ENCODE measurements around the gene CTNNA2. TPM values are rescaled to one million over a fixed set of nuclear protein-coding genes. Genes with fewer than 3 reads are reported as not detected.

Gene CTNNA2
- total RNA-seq, 1 donor from 2014 or later = not detected

DNA sequence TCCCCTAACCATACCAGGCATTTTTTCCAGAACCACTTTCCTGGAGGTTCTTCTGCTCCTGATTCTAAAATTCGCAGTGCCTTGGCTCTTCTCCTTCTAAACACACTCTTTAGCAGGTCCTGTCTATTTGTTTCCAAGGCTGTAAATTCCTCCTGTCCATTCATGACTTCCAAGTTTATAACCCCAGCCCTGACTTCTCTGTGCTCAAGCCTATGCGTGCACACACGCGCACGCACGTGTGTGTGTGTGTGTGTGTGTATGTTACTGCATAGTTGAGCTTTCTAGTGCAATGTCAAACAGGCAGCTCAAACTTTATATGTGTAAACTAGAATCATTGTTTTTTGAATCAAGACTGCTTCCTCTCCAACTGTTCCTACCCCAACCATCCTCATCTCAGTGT lies 454.0 kb downstream of the CTNNA2 start:
- Mint-ChIP-seq H3K36me3 (ENCODE audit: low read depth) (no peaks in the 10 kb centered on the region), H3K27ac (no peak overlapping the region), H3K27me3 (no peaks in the 10 kb centered on the region), H3K4me3 (no peak overlapping the region), H3K4me1 (no peaks in the 10 kb centered on the region), H3K9me3 (no peaks in the 10 kb centered on the region)
- no peak for DNase-seq
- intact Hi-C loops (cut with micrococcal nuclease) = no loop called here

DNA sequence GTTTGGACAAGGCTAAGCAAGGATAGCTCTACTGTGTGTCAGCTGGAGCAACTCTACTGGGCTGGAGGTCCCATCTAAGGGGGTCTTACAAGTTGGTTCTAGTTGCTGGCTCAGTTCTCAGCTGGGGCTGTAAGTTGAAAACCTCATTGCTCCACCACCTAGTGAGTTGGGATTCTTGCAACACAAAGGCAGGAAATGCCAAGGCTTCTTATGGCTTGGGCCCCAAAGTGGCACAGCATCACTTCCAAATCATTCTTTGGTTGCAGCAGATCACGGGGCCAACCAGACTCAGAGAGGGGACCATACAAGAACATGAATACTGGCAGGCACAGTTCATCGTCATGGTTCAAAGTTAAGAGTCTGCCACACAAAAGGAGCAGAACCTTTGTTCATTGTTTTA lies 459.0 kb downstream of the CTNNA2 start:
- H3K4me3 Mint-ChIP-seq = no peak overlapping the region
- H3K27me3 Mint-ChIP-seq = no peaks in the 10 kb centered on the region
- H3K36me3 Mint-ChIP-seq (ENCODE audit: low read depth) = no peaks in the 10 kb centered on the region
- intact Hi-C loops (cut with micrococcal nuclease) = no loop called here
- DNase-seq = no peak
- H3K4me1 Mint-ChIP-seq = no peaks in the 10 kb centered on the region
- no peak overlapping the region for H3K27ac Mint-ChIP-seq
- no peaks in the 10 kb centered on the region for H3K9me3 Mint-ChIP-seq

DNA sequence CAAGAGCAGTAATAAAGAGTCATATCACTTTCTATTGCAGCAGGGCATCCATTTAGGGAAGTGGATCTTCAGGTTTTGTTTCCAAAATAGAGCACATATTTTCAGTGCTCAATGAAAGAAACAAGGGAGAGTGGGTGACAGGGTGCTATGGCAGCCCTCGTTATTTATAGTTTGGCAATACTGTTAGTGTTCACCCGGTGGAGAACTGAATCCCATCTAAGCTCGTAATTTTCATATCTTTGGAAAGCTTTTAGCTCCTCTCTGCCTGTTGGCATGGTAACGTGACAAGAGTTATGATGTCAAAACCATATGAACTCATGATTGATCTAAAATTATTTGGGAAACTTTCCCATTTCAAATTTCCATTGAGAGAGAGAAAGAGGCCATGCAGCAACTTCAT lies 459.8 kb downstream of the CTNNA2 start:
- Mint-ChIP-seq H3K4me1 (no peaks in the 10 kb centered on the region), H3K27ac (no peak overlapping the region), H3K27me3 (no peaks in the 10 kb centered on the region), H3K4me3 (no peak overlapping the region), H3K36me3 (ENCODE audit: low read depth) (no peaks in the 10 kb centered on the region), H3K9me3 (no peaks in the 10 kb centered on the region)
- intact Hi-C loops (cut with micrococcal nuclease) = no loop called here
- no peak for DNase-seq

DNA sequence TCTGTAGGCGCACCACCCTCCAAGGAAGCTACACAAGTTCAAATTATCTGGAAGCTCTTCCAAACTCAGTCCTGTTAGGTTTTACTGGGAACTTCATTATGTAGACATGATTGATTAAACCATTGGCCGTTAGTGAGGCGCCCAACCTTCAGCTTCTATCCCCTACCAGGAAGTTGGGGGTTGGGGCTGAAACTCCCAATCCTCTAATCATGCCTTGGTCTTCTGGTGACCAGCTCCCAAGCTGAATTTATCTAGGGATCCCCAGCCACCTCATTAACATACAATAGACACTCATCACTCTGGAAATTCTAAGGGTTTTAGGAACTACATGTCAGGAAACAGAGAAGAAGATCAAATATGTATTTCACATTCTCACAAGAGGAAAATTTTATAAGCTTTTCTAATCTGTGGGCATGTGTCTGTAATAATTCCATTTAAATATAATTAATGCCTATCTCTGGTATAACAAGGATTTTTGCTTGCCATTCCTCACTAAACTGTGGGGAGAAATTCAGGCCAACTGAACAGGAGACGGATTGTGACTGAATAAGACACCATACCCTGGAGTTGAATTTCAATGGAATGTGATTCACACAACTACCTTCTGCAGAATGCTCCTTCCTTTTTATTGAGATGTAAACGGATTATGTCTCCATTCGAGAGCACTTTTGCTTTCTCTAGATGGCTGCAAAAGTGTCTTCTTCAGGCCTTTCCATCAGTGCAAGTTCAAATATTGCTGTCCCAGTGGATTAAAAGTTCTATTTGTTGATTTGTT lies 463.1 kb downstream of the CTNNA2 start:
- H3K27ac Mint-ChIP-seq = no peak overlapping the region
- H3K36me3 Mint-ChIP-seq (ENCODE audit: low read depth) = no peaks in the 10 kb centered on the region
- H3K4me1 Mint-ChIP-seq = no peaks in the 10 kb centered on the region
- no peaks in the 10 kb centered on the region for H3K27me3 Mint-ChIP-seq
- no peak overlapping the region for H3K4me3 Mint-ChIP-seq
- no peak for DNase-seq
- intact Hi-C loops (cut with micrococcal nuclease) = no loop called here
- H3K9me3 Mint-ChIP-seq = no peaks in the 10 kb centered on the region

DNA sequence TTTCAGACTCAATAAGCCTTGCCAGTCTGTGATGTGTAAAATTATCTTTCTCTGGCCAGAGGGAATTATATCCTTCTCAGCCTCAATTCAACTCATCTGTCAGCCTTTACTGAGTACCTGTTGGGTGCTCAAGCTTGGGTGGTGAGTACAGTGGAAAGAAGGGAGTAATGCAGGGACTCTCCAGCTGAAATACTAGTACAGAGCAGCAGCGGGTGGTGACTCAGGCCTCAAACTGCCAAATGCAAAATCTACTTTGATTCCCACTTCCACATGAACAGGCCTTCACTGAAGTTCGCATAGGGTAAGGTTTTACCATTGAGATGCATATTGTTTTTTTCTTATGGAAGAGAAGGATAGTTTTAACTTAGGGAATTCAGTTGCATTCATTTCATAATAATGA lies 464.9 kb downstream of the CTNNA2 start:
- no peak overlapping the region for H3K4me3 Mint-ChIP-seq
- no peaks in the 10 kb centered on the region for H3K9me3 Mint-ChIP-seq
- intact Hi-C loops (cut with micrococcal nuclease) = no loop called here
- no peak overlapping the region for H3K27ac Mint-ChIP-seq
- no peaks in the 10 kb centered on the region for H3K4me1 Mint-ChIP-seq
- H3K36me3 Mint-ChIP-seq (ENCODE audit: low read depth) = no peaks in the 10 kb centered on the region
- DNase-seq = no peak
- H3K27me3 Mint-ChIP-seq = no peaks in the 10 kb centered on the region

DNA sequence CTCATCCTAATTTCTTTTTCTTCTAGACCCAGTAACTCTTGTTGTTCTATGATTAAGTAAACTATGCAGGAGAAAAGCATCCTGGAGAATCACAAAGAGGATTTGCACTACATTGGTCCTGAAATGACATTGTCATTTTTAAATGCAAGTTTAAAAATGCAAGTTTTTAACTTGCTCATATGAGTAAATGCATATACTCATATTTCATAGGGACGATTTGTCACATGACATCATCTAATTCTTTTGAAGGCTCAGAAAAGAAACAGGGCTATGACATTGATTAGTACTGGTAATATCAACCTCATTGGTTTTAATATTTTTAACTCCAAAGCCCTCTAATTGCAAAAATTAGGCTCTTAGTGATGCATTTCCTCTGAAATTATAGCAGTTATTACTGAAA lies 467.3 kb downstream of the CTNNA2 start:
- Mint-ChIP-seq H3K4me1 (no peaks in the 10 kb centered on the region), H3K36me3 (ENCODE audit: low read depth) (no peaks in the 10 kb centered on the region), H3K9me3 (no peaks in the 10 kb centered on the region), H3K4me3 (no peak overlapping the region), H3K27ac (no peak overlapping the region), H3K27me3 (no peaks in the 10 kb centered on the region)
- no peak for DNase-seq
- intact Hi-C loops (cut with micrococcal nuclease) = no loop called here

DNA sequence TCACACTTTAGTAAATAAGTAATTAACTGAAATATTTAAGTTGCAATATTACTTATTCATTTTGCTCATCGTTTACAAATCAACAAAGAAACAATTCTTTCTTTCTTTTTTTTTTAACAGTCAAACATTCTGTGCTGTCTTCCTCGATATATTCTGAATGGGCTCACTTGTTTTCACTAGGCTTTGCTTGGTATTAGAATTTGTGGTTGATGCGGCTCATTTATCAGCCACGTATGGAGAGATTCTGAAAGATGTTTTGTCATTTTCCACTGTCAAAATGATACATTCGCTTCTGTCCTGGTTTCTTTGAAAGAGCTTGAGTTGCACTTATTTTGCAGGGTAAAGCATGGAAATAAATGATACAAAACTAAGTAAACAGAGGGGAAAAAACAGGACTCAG lies 468.0 kb downstream of the CTNNA2 start:
- intact Hi-C loops (cut with micrococcal nuclease) = no loop called here
- no peaks in the 10 kb centered on the region for H3K27me3 Mint-ChIP-seq
- no peak for DNase-seq
- H3K27ac Mint-ChIP-seq = no peak overlapping the region
- no peaks in the 10 kb centered on the region for H3K9me3 Mint-ChIP-seq
- H3K4me3 Mint-ChIP-seq = no peak overlapping the region
- no peaks in the 10 kb centered on the region for H3K4me1 Mint-ChIP-seq
- no peaks in the 10 kb centered on the region for H3K36me3 Mint-ChIP-seq (ENCODE audit: low read depth)

DNA sequence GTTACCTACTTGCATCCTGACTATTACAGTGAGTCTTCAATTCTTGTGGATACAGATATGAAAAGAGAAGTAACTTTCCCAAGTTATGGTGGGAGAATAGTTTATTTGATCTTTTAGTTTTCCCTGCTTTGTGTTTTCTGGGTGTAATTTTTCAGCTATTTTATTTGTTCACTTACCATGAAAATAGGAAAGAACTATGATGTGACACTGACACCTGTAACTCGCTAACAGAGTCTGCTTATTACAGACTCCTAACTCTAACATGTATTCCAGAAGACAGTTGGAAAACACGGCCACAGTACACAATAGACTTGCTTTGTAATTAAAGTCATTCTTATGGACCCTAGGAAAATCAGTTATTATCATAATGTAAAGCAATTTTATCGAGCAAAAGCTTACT lies 468.5 kb downstream of the CTNNA2 start:
- H3K36me3 Mint-ChIP-seq (ENCODE audit: low read depth) = no peaks in the 10 kb centered on the region
- DNase-seq = no peak
- H3K27me3 Mint-ChIP-seq = no peaks in the 10 kb centered on the region
- H3K27ac Mint-ChIP-seq = no peak overlapping the region
- H3K4me1 Mint-ChIP-seq = no peaks in the 10 kb centered on the region
- H3K4me3 Mint-ChIP-seq = no peak overlapping the region
- intact Hi-C loops (cut with micrococcal nuclease) = no loop called here
- H3K9me3 Mint-ChIP-seq = no peaks in the 10 kb centered on the region

DNA sequence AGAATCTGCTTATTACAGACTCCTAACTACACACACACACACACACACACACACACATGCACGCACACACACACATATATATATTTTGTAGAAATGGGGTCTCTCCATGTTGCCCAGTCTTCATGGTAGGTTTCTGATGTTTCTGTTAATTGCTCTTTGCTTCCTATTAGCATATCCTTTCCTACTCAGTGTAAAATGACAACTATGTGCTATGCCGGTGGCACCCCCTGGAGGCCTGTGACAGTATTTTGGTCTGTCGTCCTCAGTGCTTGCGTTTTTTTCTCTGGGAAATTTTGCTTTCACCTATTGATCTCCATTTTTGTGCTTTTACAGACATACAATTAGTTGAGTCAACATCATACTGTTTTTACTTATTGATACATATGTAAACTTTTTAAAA lies 469.6 kb downstream of the CTNNA2 start:
- no peak overlapping the region for H3K4me3 Mint-ChIP-seq
- no peaks in the 10 kb centered on the region for H3K27me3 Mint-ChIP-seq
- intact Hi-C loops (cut with micrococcal nuclease) = no loop called here
- no peak overlapping the region for H3K27ac Mint-ChIP-seq
- no peaks in the 10 kb centered on the region for H3K4me1 Mint-ChIP-seq
- no peaks in the 10 kb centered on the region for H3K9me3 Mint-ChIP-seq
- DNase-seq = no peak
- H3K36me3 Mint-ChIP-seq (ENCODE audit: low read depth) = no peaks in the 10 kb centered on the region

DNA sequence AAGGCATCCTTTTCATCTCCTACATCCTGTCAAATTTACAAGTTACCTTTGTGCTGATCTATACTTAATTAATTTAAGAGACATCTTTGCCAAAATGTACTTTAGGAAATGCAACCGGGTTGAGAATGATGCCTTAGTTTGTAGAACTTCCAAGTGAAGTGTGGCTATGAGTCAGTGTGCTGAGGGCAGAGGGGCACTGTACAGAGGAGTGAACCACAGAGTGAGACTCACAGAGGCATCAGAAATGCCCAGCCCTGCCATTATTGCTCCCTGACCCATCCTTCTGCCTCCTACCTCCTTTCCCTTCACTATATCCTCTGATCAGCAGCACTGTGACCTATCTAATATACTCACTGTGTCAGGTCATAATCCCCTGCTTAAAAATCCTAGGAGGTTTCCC lies 471.6 kb downstream of the CTNNA2 start:
- no peaks in the 10 kb centered on the region for H3K36me3 Mint-ChIP-seq (ENCODE audit: low read depth)

DNA sequence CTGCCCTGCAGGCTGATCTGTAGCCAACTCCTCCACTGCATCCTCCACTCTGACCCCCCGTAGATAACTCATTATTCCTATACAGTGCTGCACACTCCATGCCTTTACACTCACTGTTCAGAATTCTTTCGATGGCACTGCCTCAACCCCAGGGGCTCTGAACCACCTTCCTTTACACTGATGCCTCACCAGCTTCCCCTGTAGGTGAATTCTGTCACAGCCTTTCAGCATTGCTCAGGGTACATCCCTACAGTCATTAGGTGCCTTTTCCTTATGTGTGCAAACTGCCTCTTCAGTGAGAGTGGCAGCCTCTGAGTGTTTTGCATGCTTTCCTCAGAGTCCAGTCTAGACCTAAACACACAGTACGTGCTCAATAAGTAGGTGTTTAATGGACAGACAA lies 472.3 kb downstream of the CTNNA2 start:
- Mint-ChIP-seq H3K27me3 (no peaks in the 10 kb centered on the region), H3K9me3 (no peaks in the 10 kb centered on the region), H3K27ac (no peak overlapping the region), H3K4me3 (no peak overlapping the region), H3K4me1 (no peaks in the 10 kb centered on the region), H3K36me3 (ENCODE audit: low read depth) (no peaks in the 10 kb centered on the region)
- no peak for DNase-seq
- intact Hi-C loops (cut with micrococcal nuclease) = no loop called here

More for the DNA sequence above, 471.6 kb downstream of the CTNNA2 start:
- H3K27me3 Mint-ChIP-seq = no peaks in the 10 kb centered on the region
- H3K9me3 Mint-ChIP-seq = no peaks in the 10 kb centered on the region
- H3K4me1 Mint-ChIP-seq = no peaks in the 10 kb centered on the region
- intact Hi-C loops (cut with micrococcal nuclease) = no loop called here
- no peak overlapping the region for H3K27ac Mint-ChIP-seq
- no peak for DNase-seq
- no peak overlapping the region for H3K4me3 Mint-ChIP-seq

DNA sequence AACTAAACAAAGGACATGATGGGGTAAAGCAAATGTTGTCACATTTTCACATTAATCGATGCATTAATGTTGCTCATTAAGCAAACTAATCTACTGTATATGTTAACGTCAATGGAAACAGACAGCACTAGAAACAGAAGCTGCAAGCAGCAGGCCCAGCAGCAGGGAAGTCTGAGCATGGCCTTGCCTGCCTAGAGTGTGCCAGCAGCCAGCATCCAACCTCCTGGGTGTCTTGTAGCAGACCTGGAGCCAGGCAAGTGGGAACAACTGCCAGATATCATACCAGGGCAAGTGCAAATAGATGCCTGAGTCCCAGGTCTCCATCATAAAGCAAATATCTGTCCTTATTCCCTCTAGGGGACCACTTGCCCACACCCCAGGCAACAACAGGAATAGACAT lies 472.7 kb downstream of the CTNNA2 start:
- H3K4me1 Mint-ChIP-seq = no peaks in the 10 kb centered on the region

DNA sequence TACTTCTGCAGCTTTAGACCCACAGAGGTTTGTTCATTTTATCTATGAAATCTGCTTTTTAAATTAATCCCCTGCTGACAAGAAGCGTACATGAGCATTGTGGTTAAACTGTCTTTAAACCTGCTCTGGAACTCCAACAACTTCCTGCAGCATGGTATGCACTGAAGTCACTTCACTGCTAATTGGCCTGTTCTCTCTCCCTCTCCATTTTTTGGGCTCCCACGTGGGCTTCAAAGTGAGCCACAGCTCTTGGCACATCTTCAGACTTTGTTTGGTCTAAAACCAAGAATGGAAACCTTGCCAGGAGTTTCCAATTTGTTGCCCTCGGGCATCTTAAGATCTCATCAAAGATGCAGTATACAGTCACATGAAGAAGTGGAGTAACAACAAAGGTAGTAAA lies 480.3 kb downstream of the CTNNA2 start:
- Mint-ChIP-seq H3K27me3 (no peaks in the 10 kb centered on the region), H3K9me3 (no peaks in the 10 kb centered on the region), H3K27ac (no peak overlapping the region), H3K36me3 (ENCODE audit: low read depth) (no peaks in the 10 kb centered on the region), H3K4me3 (no peak overlapping the region), H3K4me1 (no peaks in the 10 kb centered on the region)
- intact Hi-C loops (cut with micrococcal nuclease) = no loop called here
- DNase-seq = no peak

More for the DNA sequence above, 472.7 kb downstream of the CTNNA2 start:
- DNase-seq = no peak
- H3K36me3 Mint-ChIP-seq (ENCODE audit: low read depth) = no peaks in the 10 kb centered on the region
- no peaks in the 10 kb centered on the region for H3K9me3 Mint-ChIP-seq
- intact Hi-C loops (cut with micrococcal nuclease) = no loop called here
- no peak overlapping the region for H3K27ac Mint-ChIP-seq
- H3K4me3 Mint-ChIP-seq = no peak overlapping the region
- no peaks in the 10 kb centered on the region for H3K27me3 Mint-ChIP-seq

DNA sequence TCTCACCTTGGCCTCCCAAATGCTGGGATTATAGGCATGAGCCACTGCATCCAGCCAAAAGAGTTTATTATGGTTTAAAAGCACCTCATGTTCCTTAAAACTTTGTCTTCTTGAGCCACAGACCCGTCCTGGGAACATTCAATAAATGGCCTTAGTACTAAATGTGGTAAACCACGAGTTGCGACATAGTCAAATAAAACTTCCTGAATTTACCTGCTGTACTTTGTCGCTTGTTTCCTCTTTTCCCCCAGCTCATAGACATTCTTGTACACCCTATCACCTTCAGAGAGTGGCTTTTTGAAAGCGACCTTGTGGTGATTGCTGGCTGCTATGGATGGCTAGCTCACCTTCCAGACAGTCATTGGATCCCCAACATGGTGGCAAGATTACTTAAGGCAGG lies 481.3 kb downstream of the CTNNA2 start:
- H3K27me3 Mint-ChIP-seq = no peaks in the 10 kb centered on the region
- H3K4me1 Mint-ChIP-seq = no peaks in the 10 kb centered on the region
- H3K27ac Mint-ChIP-seq = no peak overlapping the region
- intact Hi-C loops (cut with micrococcal nuclease) = no loop called here
- H3K36me3 Mint-ChIP-seq (ENCODE audit: low read depth) = no peaks in the 10 kb centered on the region
- no peaks in the 10 kb centered on the region for H3K9me3 Mint-ChIP-seq
- DNase-seq = no peak
- H3K4me3 Mint-ChIP-seq = no peak overlapping the region

DNA sequence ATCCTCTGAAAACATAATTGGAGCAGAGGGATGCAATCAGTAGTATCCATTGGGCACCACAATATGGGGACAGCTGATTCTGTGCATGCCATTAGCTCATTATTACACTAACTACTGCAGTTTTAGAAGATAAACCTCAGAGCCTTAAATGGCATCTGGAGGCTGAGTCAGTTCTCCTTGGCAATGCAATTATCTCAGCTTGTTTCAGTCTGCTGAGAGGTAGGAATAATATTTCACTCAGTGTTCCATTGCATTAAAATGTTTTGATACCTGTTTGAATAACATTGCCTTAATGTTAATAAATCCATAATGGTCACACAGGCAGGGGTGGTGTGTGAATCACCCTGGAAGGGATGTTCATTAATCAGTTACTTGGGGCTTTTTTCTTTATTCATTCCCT lies 482.1 kb downstream of the CTNNA2 start:
- intact Hi-C loops (cut with micrococcal nuclease) = no loop called here
- H3K9me3 Mint-ChIP-seq = no peaks in the 10 kb centered on the region
- no peak overlapping the region for H3K4me3 Mint-ChIP-seq
- DNase-seq = no peak
- H3K27ac Mint-ChIP-seq = no peak overlapping the region
- no peaks in the 10 kb centered on the region for H3K27me3 Mint-ChIP-seq
- no peaks in the 10 kb centered on the region for H3K36me3 Mint-ChIP-seq (ENCODE audit: low read depth)
- H3K4me1 Mint-ChIP-seq = no peaks in the 10 kb centered on the region

All from activated CD4-positive, alpha-beta T cell treated with anti-CD3 and anti-CD28 coated beads, Interleukin-2, amount 10 ng/mL, durations not matched to agents 24 days and 14 days (primary cell).